GM19193 (cell line): ENCODE data around the gene ANKRD60.

Experiments
- POLR2A ChIP-seq: IDR thresholded peaks from 4 replicates; pipeline ENCODE4 v1.6.1; 2011; ENCODE audit not compliant: insufficient read depth, insufficient read length; ENCODE audit errors: extremely low read depth

Gene ANKRD60

GRCh38 chr20:58254890-58255289 lies 26.4 kb upstream of the ANKRD60 start:
- no peak for TF ChIP-seq POLR2A

- TF ChIP-seq POLR2A, result no peak
Observed at GRCh38 chr20:58251979-58252591, 23.6 kb upstream of the ANKRD60 start.

GRCh38 chr20:58251348-58251978 lies 23.0 kb upstream of the ANKRD60 start:
- TF ChIP-seq POLR2A, result no peak

GRCh38 chr20:58246346-58246745 lies 17.9 kb upstream of the ANKRD60 start:
- TF ChIP-seq POLR2A, result no peak

- no peak for TF ChIP-seq POLR2A
Observed at GRCh38 chr20:58245931-58246330, 17.5 kb upstream of the ANKRD60 start.

GRCh38 chr20:58245181-58245891 lies 16.9 kb upstream of the ANKRD60 start:
- TF ChIP-seq POLR2A, result no peak

GRCh38 chr20:58244517-58245030 lies 16.1 kb upstream of the ANKRD60 start:
- TF ChIP-seq POLR2A, result no peak

GRCh38 chr20:58243653-58244410 lies 15.4 kb upstream of the ANKRD60 start:
- no peak for TF ChIP-seq POLR2A

GRCh38 chr20:58242824-58243223 lies 14.4 kb upstream of the ANKRD60 start:
- TF ChIP-seq POLR2A, result no peak

- no peak for TF ChIP-seq POLR2A
Observed at GRCh38 chr20:58241766-58242465, 13.5 kb upstream of the ANKRD60 start.

GRCh38 chr20:58240471-58240870 lies 12.0 kb upstream of the ANKRD60 start:
- TF ChIP-seq POLR2A, result no peak

GRCh38 chr20:58239216-58239615 lies 10.8 kb upstream of the ANKRD60 start:
- TF ChIP-seq POLR2A, result no peak

- no peak for TF ChIP-seq POLR2A
Observed at GRCh38 chr20:58238490-58238889, 10.0 kb upstream of the ANKRD60 start.

GRCh38 chr20:58237318-58238132 lies 9.1 kb upstream of the ANKRD60 start:
- no peak for TF ChIP-seq POLR2A
